Activated CD8-positive, alpha-beta memory T cell treated with anti-CD3 and anti-CD28 coated beads, Interleukin-2, amount 50 U/mL, for 1 hour (primary cell): ENCODE measurements around the gene BANF1.
"Not testable (repeated sequence)": the region's sequence is repeated elsewhere in the genome, so short reads cannot be mapped to it uniquely, and the experiment has no call there.

Experiments
- DNase-seq: peaks from one replicate; pipeline ENCODE4 v3.0.0-alpha.2; 2020; ENCODE audit errors: extremely low read depth

The BANF1 gene

DNA sequence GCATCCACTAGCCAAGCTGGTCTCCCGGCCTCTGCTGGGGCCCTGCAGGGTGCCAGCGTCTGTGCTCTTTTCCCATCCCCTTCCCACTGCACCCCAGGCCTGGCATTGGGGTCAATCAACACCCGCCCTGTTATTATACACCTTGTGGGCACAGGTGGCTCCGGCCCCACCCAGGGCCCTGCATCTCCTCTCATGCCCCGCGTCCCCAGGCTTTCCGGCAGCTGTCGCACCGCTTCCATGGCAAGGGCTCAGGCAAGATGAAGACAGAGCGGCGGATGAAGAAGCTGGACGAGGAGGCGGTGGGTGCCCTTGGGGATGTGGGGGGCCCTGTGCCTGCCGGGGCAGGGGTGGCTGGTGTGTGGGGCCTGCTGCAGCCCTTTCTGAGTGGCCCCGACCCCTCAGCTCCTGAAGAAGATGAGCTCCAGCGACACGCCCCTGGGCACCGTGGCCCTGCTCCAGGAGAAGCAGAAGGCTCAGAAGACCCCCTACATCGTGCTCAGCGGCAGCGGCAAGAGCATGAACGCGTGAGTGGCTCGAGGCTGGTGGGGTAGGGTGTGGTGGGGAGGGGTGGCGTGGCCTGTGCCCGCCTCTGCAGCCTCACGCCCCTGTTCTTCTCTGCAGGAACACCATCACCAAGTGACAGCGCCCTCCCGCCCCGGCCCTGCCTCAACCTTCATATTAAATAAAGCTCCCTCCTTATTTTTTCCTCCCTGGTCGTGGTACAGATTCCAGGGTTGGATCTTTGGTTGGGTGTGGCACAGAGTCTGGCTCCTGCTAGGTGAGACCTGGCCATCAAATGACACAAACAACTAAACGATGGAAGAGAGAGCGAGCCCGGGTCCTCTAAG is 23.7 kb upstream of the BANF1 start:
- no peak for DNase-seq

DNA sequence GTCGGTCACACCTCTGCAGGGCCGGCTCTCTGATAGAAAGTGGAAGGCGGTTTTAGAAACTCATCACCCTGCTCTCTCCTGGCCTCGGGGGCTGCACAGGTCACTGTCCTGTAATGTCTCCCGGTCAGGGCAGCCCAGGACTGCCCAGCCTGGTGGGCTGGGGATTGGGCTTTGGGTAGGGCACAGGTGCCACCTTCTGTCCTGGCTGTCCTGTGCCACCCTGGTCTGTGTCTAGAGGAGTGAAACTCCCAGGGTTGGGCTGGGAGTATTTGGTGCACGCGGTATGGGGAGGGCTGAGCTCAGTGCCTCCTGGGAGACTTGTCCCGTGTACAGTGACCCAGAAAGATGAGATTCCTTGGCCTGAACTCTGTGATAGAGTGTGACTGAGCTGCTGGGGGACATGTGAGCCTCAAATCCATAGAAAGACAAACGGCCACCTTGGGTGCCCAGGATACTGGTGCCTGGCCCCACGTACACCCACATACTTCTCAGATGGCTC is 23.0 kb upstream of the BANF1 start:
- DNase-seq = no peak

DNA sequence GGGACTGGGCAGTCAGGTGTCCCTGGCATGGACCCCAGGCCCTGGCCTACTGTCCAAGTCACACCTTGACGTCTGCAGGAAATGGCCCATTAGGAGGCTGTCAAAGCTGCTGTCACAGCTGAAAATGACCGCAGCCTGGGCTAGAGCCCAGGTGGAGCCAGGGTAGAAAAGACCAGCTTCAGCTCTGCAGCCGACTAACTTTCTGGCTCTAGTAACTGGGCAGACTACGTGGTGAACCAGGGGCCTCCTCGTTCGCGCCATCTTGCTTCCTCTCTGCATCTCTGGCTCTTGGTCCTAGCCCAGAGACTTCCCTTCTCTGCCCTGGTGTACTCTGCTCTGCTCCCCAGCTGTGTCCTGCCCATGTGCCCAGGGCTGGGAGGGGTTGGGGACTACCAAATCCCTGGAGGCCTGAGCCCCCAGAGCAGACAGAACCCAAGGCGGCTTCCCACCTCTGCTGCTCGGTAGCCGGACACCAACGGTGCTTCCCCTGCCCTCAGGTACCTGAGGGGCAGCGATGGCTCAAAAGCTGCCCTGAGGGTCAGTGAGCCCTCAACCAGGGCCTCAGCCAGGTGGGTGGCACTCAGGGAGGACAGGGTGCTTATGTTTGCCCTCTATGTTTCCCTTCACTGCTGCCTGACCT is 21.1 kb upstream of the BANF1 start:
- no peak for DNase-seq

- no peak for DNase-seq
Observed at GRCh38 chr11:65981972-65982823, 20.1 kb upstream of the BANF1 start.

DNA sequence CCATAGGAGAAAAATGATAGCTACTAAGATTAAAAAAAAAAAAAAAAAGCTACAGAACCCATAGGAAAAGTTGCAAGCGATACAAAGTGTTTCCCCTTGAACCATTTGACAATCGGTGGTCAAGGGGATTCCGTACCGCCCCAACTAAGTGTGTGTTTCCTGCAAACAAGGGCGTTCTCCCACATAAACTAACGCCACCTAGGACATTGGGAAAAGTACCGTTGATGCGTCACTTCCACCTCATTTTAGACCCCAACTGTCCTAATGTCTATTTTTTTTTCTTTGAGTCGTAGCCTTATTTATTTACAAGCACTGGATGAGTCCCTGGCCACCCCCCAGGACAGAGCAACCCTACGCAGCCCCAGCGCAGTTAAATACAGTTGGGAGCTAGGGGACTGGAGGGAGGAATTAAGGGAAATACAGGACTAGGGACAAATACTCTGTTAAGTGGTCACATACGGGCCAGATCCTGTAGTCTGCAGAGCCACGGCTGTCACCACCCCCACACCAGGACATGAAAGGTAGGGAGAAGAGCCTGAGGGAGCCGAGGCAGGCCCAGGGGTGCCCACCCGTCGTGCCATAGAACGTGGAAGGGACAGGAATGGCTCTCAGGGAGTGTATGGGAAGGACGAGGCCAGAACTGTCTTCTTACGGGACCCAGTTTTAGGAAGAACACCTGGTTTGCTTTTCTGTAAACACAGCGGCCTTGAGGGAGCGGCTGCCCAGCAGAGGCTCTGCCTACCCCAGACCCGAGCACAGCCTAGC is 19.3 kb upstream of the BANF1 start:
- DNase-seq = no peak

GRCh38 chr11:65983589-65983987 is 18.7 kb upstream of the BANF1 start:
- no peak for DNase-seq

- no peak for DNase-seq
Observed at GRCh38 chr11:65987336-65987735, 15.0 kb upstream of the BANF1 start.

GRCh38 chr11:65988791-65989592 is 13.3 kb upstream of the BANF1 start:
- peak; percentile 86 for DNase-seq

- DNase-seq = no peak
Observed at GRCh38 chr11:65992056-65992455, 10.2 kb upstream of the BANF1 start.

DNA sequence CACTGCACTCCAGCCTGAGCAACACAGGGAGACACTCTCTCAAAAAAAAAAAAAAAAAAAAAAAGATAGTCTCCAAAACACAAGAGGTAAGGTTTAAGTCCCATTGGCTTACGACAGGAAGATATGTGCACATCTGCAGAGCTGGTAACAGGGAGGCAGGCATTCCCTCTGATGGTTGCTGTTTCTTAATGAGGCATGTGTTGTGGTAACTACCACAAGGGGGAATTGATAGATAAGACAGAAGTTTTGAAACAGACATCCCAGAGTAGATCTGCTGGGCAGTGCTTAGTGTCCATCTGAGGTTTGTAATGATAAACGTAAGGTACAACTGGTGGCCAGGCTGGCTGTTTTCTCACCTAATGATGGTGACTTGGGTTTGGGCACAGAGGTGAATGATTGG is 5.0 kb upstream of the BANF1 start:
- no peak for DNase-seq

DNA sequence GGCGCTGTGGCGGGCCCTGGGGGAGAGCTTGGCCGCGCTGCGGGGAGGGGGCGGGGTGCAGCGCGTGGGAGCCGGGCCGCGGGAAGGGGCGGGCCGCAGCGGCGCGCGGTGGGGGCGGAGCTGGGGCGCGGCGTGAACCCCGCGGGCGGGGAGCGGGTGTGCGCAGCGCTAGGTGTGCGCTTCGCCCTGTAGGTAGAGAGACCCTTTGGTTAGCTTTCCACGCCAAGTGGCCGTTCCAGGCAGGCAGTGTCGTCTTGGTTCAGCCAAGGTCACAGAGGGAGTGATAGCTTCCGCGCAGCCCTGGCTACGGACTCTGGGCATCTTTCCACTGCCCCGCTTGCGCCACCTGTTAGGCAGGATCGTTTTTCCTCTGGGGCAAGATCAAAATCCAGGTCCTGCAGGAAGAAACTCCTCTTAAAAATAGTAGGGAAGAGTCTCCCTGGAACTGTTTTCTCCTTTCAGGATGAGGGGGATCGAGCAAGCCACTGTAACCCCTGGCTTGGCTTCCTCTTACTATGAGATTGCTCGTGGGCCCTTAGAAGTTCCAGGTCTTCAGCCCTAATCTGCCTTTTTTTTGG is 434 bp downstream of the BANF1 start:
- DNase-seq = no peak

DNA sequence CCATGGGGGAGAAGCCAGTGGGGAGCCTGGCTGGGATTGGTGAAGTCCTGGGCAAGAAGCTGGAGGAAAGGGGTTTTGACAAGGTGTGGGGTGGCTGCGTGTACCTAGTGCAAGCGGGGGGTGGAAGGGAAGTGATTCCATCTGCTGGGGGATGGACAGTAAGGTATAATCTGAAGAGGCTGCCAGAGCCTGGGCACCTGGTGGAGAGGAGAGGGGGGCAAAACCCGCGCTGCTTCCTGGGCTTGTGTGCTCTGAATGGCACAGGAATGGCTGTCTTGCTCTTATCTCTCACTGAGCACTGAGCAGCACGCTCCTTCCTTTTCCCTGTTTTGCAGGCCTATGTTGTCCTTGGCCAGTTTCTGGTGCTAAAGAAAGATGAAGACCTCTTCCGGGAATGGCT is 988 bp downstream of the BANF1 start:
- DNase-seq = no peak

DNA sequence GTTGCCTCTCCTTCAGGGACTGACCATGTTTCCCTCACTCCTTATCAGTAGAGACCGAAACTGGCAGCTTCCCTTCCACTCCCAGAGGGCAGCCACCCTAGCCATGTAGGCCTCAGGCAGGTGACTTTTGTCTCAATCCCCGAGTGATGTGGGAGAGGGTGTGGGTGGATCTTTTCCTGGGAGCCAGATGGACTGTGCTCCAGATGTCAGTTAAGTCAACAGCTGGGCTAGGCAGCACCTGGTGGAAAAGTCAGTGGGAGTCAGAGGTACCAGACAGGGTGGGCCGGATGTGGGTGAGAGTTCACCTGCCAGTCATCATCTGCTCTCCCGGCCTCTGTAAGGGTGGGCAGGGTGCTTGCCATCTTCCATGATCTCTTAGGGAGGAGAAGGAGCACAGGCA is 1.9 kb downstream of the BANF1 start:
- no peak for DNase-seq

- no peak for DNase-seq
Observed at GRCh38 chr11:66006134-66006890, 4.0 kb downstream of the BANF1 start.

DNA sequence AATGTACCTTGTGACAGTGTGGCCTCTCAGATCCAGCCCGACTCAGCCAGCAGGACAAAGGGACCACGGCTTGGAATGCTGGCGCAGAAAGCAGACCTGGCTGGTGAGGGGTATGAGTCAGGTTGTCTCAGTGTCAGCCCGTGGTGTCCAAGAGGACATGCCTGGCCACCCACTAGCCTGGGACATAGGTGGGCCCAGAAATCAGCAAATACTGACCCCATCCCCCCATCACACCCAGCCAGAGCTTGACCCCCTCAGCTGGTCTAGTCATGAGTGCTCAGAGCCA is 4.5 kb downstream of the BANF1 start:
- DNase-seq = no peak

GRCh38 chr11:66007201-66007634 is 4.9 kb downstream of the BANF1 start:
- no peak for DNase-seq

DNA sequence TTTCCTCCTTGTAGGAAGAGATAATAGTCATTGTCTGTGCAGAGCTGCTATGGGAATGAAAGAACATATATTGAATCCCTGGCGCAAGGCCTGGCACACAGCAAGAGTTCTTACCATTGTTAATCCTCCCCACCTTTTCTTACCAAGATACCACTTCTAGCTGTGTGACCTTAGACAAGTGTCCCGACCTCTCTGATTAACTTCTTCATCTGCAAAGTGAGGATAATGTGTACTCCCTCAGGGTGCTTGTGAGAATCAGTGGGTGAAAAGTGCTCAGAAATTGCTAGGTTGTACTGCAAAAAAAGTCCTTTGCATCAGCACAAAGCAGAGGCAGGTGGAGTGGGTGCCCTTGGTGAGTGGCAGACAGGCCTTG is 5.8 kb downstream of the BANF1 start:
- DNase-seq = no peak

- DNase-seq = no peak
Observed at GRCh38 chr11:66008468-66009101, 6.3 kb downstream of the BANF1 start.

DNA sequence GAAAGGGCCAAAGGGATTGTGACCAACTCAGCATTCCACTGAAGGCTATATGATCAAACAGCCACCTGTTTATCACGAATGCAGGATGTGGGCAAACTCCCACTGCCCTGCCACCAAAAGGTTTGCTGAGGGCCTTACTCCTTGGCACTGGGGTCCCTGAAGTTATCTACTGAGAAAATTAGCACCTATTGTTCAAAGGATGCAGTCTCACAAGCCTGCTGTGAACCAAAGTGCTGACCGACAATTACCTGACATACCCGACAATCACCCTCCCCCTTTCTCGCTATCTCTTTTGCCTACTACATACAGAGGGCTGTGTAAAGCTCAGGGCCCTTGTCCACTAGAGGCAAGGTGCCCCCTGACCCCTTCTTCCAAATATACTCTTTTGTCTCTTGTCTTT is 7.7 kb downstream of the BANF1 start:
- DNase-seq = not testable (repeated sequence)
